ENCODE data around the gene CRHR1.

DNA sequence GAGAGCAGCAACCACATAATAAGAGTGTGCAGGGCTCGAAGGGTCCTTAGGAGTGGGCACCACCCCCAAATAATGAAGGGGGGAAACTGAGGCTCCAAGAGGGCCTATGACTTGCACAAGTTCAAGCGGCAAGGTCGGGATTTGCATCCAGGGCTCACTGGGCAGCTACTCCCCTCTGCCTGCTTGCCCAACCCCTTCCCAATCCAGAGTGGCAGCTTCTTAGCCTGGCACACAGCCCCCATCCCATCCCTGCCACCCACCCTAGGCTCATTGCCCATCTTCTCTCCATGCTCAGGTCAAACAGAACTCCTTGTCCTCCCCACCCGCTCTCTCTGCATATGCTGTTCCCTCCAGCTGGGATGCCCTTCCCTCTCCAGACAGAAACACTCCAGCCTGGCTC lies 63.0 kb downstream of the CRHR1 start:
- TF ChIP-seq, protein P1, sequence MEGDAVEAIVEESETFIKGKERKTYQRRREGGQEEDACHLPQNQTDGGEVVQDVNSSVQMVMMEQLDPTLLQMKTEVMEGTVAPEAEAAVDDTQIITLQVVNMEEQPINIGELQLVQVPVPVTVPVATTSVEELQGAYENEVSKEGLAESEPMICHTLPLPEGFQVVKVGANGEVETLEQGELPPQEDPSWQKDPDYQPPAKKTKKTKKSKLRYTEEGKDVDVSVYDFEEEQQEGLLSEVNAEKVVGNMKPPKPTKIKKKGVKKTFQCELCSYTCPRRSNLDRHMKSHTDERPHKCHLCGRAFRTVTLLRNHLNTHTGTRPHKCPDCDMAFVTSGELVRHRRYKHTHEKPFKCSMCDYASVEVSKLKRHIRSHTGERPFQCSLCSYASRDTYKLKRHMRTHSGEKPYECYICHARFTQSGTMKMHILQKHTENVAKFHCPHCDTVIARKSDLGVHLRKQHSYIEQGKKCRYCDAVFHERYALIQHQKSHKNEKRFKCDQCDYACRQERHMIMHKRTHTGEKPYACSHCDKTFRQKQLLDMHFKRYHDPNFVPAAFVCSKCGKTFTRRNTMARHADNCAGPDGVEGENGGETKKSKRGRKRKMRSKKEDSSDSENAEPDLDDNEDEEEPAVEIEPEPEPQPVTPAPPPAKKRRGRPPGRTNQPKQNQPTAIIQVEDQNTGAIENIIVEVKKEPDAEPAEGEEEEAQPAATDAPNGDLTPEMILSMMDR (IDR thresholded peaks at IDR 0.05; ENCODE audit: low read depth, low read length) = no peak
- TF ChIP-seq POLR2A (IDR thresholded peaks at IDR 0.05; ENCODE audit: extremely low read depth, insufficient read length) = no peak
- TF ChIP-seq, protein P2, sequence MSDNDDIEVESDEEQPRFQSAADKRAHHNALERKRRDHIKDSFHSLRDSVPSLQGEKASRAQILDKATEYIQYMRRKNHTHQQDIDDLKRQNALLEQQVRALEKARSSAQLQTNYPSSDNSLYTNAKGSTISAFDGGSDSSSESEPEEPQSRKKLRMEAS (IDR thresholded peaks at IDR 0.05; ENCODE audit: low read depth, low read length) = no peak
- no peak for TF ChIP-seq MYC (IDR thresholded peaks at IDR 0.05; ENCODE audit: low read depth, low read length)
